ENCODE measurements around the gene MYL3.
A peak's percentile ranks its signal among the peaks of the same experiment; 100 is the strongest.
"Not testable (repeated sequence)": the region's sequence is repeated elsewhere in the genome, so short reads cannot be mapped to it uniquely, and the experiment has no call there.

MYL3 gene

GRCh38 chr3:46824211-46824970 lies 38.9 kb downstream of the MYL3 start:
- no peak for TF ChIP-seq CTCF (IDR thresholded peaks at IDR 0.05)
- no peak for DNase-seq (ENCODE audit: low spot score)
- Histone ChIP-seq H3K27ac (no peak overlapping the region), H3K4me3 (no peak overlapping the region)

- H3K4me3 ChIP-seq; DNase-seq (ENCODE audit: low spot score); H3K27ac ChIP-seq: not testable (repeated sequence)
These were observed 39.9 kb downstream of the MYL3 start for GRCh38 chr3:46823314-46823713.

- no peak for TF ChIP-seq CTCF (IDR thresholded peaks at IDR 0.05)
These were observed 41.7 kb downstream of the MYL3 start for GRCh38 chr3:46821553-46821952.

GRCh38 chr3:46820852-46821251 lies 42.4 kb downstream of the MYL3 start:
- Histone ChIP-seq H3K27ac (no peak overlapping the region), H3K4me3 (no peak overlapping the region)
- DNase-seq (ENCODE audit: low spot score): no peak
- TF ChIP-seq CTCF (IDR thresholded peaks at IDR 0.05): no peak

More at GRCh38 chr3:46821553-46821952, 41.7 kb downstream of the MYL3 start:
- DNase-seq (ENCODE audit: low spot score): no peak
- Histone ChIP-seq H3K4me3 (no peak overlapping the region), H3K27ac (no peak overlapping the region)

- Histone ChIP-seq H3K4me3 (peak overlapping the region; percentile 65), H3K27ac (no peak overlapping the region)
- DNase-seq (ENCODE audit: low spot score): no peak
- no peak for TF ChIP-seq CTCF (IDR thresholded peaks at IDR 0.05)
These were observed 50.9 kb downstream of the MYL3 start for GRCh38 chr3:46812237-46812791.

- no peak for DNase-seq (ENCODE audit: low spot score)
- H3K27ac ChIP-seq: no peak overlapping the region
- peak overlapping the region; percentile 65 for H3K4me3 ChIP-seq
- TF ChIP-seq CTCF (IDR thresholded peaks at IDR 0.05): no peak
These were observed 51.5 kb downstream of the MYL3 start for GRCh38 chr3:46811615-46812236.

GRCh38 chr3:46808766-46809165 lies 54.5 kb downstream of the MYL3 start:
- H3K27ac ChIP-seq; H3K4me3 ChIP-seq; DNase-seq (ENCODE audit: low spot score): not testable (repeated sequence)

All from coronary artery (tissue), 2 donors.